HG03039 (cell line): ENCODE measurements around the gene ACSL4.
"Not testable (repeated sequence)": the region's sequence is repeated elsewhere in the genome, so short reads cannot be mapped to it uniquely, and the experiment has no call there.

Experiments used
- ATAC-seq: cut with Tn5 transposase; IDR thresholded peaks from one replicate; pipeline ENCODE4 v1.9.1; 2021; ENCODE audit warnings: mild to moderate bottlenecking, moderate library complexity; ENCODE audit not compliant: unreplicated experiment

Gene ACSL4

GRCh38 chrX:109679820-109680219 is 53.2 kb downstream of the ACSL4 start:
- no peak for ATAC-seq

- no peak for ATAC-seq
These were observed 60.8 kb downstream of the ACSL4 start for GRCh38 chrX:109672239-109672638.

GRCh38 chrX:109671170-109671569 is 61.9 kb downstream of the ACSL4 start:
- not testable (repeated sequence) for ATAC-seq

GRCh38 chrX:109667986-109668385 is 65.1 kb downstream of the ACSL4 start:
- ATAC-seq = no peak

GRCh38 chrX:109660435-109661143 is 72.5 kb downstream of the ACSL4 start:
- no peak for ATAC-seq

- ATAC-seq = no peak
These were observed 74.7 kb downstream of the ACSL4 start for GRCh38 chrX:109658391-109658790.

- ATAC-seq = not testable (repeated sequence)
These were observed 75.7 kb downstream of the ACSL4 start for GRCh38 chrX:109657364-109657763.

- ATAC-seq = no peak
These were observed 76.3 kb downstream of the ACSL4 start for GRCh38 chrX:109656774-109657173.

- ATAC-seq = no peak
These were observed 77.4 kb downstream of the ACSL4 start for GRCh38 chrX:109655502-109656201.

GRCh38 chrX:109654516-109655109 is 78.4 kb downstream of the ACSL4 start:
- no peak for ATAC-seq

- not testable (repeated sequence) for ATAC-seq
These were observed 88.4 kb downstream of the ACSL4 start for GRCh38 chrX:109644671-109645070.

GRCh38 chrX:109643687-109644086 is 89.4 kb downstream of the ACSL4 start:
- no peak for ATAC-seq

GRCh38 chrX:109638158-109638557 is 94.9 kb downstream of the ACSL4 start:
- ATAC-seq = no peak

- not testable (repeated sequence) for ATAC-seq
These were observed 95.6 kb downstream of the ACSL4 start for GRCh38 chrX:109637477-109637876.

- no peak for ATAC-seq
These were observed 97.9 kb downstream of the ACSL4 start for GRCh38 chrX:109635146-109635545.

GRCh38 chrX:109632906-109633504 is 100.1 kb downstream of the ACSL4 start:
- no peak for ATAC-seq

GRCh38 chrX:109629310-109629709 is 103.7 kb downstream of the ACSL4 start:
- no peak for ATAC-seq

GRCh38 chrX:109626637-109627036 is 106.4 kb downstream of the ACSL4 start:
- ATAC-seq = no peak

- no peak for ATAC-seq
These were observed 108.1 kb downstream of the ACSL4 start, which contains the start of gene KCNE5 for GRCh38 chrX:109624641-109625616. Gene KCNE5 (minus strand): TSS chrX:109625172. CDS start chrX:109625020, 152 bp downstream.

GRCh38 chrX:109623997-109624396 is 109.1 kb downstream of the ACSL4 start:
- ATAC-seq = no peak
